LNCAP (cell line): ENCODE data around the gene POU3F3.

Experiments
- CTCF ChIP-seq: fragments of 450-650 bp; IDR thresholded peaks from 2 replicates; pipeline ENCODE4 v1.5.1; 2017; ENCODE audit warnings: mild to moderate bottlenecking

The POU3F3 gene

GRCh38 chr2:104841744-104842143 lies 12.2 kb upstream of the POU3F3 start:
- TF ChIP-seq CTCF = no peak

DNA sequence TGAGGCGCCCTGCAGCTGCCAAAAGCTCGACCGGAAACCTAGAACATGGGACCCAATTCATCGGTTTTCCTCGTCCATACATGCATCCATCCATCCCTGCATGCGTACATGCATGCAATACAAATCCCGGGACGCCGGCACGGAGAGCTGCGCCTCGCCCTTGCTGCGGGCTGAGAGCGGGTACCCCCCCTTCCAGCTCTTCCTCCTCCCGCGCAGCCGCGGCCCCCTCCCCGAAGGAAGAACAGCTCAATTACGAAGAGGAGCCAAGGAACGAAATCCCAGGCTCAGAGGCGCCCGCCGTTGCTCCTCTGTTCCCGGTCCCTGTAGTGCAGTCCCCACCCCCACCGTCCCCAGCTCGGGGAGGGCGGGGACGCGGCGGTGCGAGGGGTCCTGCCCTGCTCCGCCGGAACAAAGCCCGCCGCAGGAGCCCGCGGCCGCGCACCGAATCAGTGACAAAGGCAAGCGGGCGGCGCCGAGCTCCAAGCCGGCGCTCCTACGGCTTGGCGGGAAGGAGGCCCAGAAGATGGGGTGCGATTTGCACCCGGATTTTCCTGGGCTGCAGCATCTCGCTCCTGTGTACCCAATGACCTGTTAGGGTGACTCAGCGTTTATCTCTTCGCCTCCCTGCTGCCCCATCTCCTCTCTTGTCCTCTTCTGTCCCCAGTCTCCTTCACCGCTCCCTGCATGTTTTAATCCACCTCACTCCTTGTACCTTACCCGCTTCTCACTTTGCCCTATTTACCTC lies 8.9 kb upstream of the POU3F3 start:
- TF ChIP-seq CTCF = no peak

- no peak for TF ChIP-seq CTCF
Observed at GRCh38 chr2:104845552-104845931, 8.4 kb upstream of the POU3F3 start.

DNA sequence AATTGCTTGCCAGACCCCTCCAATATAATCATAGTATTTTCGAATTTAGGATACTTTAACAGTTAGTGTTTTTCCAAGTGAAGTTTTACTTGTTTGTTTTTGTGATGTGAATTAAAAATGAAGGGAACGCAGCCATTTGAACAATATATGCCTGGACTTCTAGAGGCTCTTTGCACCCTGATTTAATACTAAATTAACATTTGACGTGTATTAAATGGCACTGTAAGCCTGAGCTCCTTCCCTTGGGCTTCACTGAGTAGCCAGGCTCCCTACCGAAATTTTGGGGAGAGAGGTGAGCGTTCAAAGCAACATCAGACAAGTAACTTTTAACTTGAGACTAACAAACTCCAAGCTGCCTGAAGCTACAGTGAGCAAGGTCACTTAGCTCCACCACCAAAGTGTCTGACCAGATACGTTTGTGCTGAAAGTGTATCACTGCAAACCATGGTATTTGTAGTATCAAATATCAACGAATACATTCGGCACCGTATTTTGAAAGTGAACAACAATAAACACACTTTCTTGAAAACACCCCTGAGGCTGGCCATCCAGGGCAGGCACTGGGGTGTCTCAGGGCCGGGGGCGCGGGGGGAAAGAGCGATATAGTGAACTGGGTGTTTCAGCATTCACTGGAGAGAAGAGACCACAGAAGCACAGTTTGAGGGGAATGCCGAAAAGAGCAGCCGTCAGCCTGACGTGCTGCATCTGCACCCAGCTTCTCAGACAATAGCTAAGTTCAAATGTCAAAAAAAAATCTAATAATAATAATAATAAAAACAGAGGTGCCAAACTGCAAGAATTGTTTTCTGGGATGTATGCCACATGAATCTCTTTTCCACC lies 7.7 kb upstream of the POU3F3 start:
- no peak for TF ChIP-seq CTCF

DNA sequence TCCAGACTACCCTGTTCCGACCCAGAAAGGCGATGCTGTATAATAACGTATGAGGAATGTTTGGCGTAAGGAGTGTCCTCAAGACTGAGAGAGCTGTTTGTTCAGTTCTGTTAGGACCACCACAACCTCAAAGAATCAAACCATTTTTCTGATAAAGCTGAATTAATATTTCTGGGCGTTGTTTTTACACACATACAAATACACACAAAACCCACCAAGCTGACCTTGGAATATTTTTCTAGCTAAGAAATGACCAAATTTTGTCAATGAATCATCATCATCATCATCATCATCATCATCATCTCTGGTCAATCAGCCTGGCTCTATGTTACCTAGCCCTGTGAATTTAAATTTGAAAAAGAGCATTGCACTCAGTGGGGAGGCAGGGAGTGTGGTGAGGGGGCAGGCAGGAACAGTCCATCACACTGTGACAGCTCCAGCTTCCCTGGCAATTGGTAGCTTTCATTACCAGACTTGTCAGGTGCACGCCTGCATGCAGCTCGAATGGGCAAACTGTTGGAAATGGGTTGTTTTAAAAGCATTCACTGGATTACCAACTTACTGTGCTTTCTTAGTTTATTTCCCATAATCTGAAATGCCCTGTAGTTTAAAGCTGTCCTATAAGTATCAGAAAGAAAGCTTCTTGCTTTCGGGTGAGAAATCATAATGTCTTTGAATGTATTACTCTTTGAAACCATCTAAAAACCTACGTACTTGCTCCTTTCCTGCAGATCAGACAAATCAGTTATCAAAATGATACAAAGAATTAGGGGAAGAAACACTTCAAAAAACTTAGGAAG lies 6.9 kb upstream of the POU3F3 start:
- TF ChIP-seq CTCF = no peak

- no peak for TF ChIP-seq CTCF
Observed at GRCh38 chr2:104847586-104848160, 6.2 kb upstream of the POU3F3 start.

GRCh38 chr2:104848526-104848925 lies 5.4 kb upstream of the POU3F3 start:
- TF ChIP-seq CTCF = no peak
